Stimulated activated CD8-positive, alpha-beta memory T cell treated with anti-CD3 and anti-CD28 coated beads, Interleukin-4, amount 100 ng/mL, for 24 hours (primary cell): ENCODE measurements around the gene KCNC4.

Source experiments
- DNase-seq: peaks from one replicate; pipeline ENCODE4 v3.0.0-alpha.2; 2020; ENCODE audit warnings: low read depth

The KCNC4 gene

DNA sequence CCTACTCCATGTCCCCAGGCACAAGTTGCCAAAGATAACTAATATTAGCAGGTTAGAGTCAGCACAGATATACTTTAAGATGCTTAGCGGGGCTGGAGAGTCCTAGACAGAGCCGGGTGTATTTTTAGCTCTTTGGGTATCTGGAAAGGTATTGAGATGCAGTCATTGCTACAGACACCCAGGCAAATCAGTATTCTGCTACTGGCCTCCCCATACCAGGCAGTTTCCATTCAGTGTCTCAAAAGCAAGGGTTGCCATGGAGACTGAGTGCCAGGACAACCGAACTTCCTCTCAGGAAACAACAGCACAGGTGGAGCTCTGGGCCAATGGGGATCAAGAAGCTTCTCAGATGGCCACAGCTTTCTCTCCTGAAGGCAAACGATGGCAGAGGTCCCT is 45.3 kb downstream of the KCNC4 start:
- DNase-seq, result no peak

DNA sequence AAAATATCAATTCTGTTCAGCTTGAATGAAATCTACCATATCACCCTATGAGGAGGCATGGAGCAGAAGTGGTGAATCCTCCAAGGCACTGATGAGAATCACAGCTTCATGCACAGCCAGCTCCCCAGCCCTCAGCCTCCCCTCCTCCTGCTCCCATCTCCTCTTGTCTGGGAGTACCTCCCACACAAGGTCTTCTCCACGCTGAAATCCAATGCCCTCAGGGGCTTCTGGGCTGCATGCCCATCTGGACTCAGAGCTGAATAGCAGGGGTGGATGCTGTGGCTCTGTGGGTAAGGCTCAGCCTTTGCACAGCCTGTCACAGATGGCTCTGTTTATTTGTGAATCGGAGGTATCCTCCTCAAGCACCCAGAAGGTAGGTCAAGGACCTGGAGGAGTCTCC is 48.6 kb downstream of the KCNC4 start:
- DNase-seq, result no peak

DNA sequence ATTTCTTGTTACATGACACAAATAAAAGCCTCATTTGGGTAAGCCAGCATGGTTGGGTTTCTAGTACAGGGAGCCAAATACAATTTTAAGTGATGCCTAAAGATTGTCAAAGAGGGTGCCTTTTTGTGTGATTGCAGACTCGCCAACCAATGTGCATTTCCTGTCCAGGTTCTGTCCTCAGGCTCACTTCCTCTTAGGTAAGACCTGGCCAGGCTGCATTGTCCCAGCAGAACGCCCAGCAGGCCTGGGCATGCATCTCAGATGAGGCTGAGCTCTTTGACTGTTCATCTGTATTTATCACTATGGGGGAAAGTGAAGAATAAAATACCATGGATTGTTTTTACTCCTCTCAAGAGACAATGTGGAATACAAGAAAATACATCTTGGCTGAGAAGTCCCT is 49.7 kb downstream of the KCNC4 start:
- DNase-seq, result no peak
